Measurements from ENCODE around the gene HVCN1. TPM values are rescaled to one million over a fixed set of nuclear protein-coding genes. Genes with fewer than 3 reads are reported as not detected.
A peak's percentile ranks its signal among the peaks of the same experiment; 100 is the strongest.
"Not testable (repeated sequence)": the region's sequence is repeated elsewhere in the genome, so short reads cannot be mapped to it uniquely, and the experiment has no call there.

The HVCN1 gene
- total RNA-seq, 1 donor from 2014 or later = 18.0 TPM

DNA sequence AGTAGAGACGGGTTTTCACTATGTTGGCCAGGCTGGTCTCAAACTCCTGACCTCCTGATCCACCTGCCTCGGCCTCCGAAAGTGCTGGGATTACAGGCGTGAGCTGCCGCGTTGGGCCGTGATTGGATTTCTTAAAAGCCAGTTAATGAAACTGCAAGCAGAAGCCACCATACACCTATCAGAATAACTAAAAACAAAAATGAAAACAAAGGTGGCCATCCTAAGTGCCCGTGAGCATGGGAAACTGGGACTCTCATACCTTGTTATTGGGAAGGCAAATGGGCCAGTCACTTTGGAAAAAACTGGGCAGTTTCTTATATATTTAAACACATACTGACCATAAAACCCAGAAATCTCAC, 82.7 kb downstream of the HVCN1 start:
- no peaks in the 10 kb centered on the region for H3K9me3 Mint-ChIP-seq
- peak overlapping the region; percentile 95 for H3K27ac Mint-ChIP-seq
- H3K27me3 Mint-ChIP-seq = no peaks in the 10 kb centered on the region
- intact Hi-C loops (cut with micrococcal nuclease) = no loop called here
- H3K4me1 Mint-ChIP-seq = peaks cover 15% of the 10 kb centered on the region
- H3K36me3 Mint-ChIP-seq (ENCODE audit: low read depth) = no peaks in the 10 kb centered on the region
- no peak for DNase-seq
- peak overlapping the region; percentile 93 for H3K4me3 Mint-ChIP-seq

DNA sequence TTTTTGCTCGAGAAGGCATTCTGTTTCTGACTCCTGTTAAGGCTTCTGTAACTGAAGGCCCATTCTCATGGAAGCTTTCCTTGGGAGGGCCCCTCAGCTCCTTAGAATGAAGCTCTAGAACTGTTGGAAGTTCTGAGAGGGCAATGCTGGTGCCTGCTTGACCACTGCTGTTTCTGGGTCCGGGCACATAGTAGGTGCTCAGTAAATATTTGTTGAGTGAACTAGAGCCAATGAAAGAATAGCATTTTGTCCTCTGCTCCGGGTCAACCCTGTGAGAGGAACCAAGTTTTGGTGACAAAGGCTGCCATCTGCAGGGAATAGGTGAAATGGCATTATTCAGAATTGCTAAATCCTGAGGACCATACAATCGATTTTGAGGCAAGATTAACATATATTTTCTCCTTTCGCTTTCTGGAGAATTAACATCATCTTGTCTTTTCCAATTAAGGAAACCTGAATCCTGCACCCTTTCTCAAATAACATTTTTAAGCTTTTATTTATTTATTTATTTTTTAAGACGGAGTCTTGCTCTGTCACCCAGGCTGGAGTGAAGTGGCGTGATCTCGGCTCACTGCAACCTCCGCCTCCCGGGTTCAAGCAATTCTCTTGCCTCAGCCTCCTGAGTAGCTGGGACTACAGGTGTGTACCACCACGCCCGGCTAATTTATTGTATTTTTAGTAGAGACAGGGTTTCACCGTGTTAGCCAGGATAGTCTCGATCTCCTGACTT, 86.7 kb downstream of the HVCN1 start:
- H3K36me3 Mint-ChIP-seq (ENCODE audit: low read depth); H3K9me3 Mint-ChIP-seq; H3K27me3 Mint-ChIP-seq; H3K4me3 Mint-ChIP-seq: not testable (repeated sequence)
- Mint-ChIP-seq H3K27ac (peak overlapping the region; percentile 10), H3K4me1 (peaks cover 16% of the 10 kb centered on the region)
- intact Hi-C loops (cut with micrococcal nuclease) = loop anchor here (1.0 kb wide), 4 partner anchors 50 to 152 kb away; partner anchors contain the start of genes ARPC3, FAM216A and GPN3
- peak; percentile 86 for DNase-seq

DNA sequence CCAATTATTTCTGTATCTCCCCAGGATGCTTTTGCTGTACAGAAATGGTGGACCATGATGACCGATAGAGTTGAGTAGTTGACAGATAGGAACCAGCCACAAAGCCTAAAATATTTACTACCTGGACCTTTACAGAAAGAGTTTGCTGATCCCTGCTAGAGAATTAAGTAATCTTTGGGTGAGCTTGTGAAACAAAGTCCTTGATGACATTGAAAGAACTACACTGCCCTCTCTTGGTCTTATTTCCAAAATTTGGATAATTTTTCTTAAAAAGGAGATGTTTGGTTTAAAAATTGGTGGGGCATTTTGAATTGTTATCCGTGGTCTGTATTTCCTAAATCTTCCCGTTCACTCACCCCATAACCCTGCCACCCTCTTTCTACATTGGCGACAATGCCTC, 88.7 kb downstream of the HVCN1 start:
- DNase-seq = peak; percentile 67
- H3K9me3 Mint-ChIP-seq = no peaks in the 10 kb centered on the region
- peaks cover 13% of the 10 kb centered on the region for H3K4me1 Mint-ChIP-seq
- H3K27me3 Mint-ChIP-seq = no peaks in the 10 kb centered on the region
- no peak overlapping the region for H3K4me3 Mint-ChIP-seq
- no peaks in the 10 kb centered on the region for H3K36me3 Mint-ChIP-seq (ENCODE audit: low read depth)
- intact Hi-C loops (cut with micrococcal nuclease) = loop anchor here (1.0 kb wide), 1 partner anchor 9 kb away; no protein-coding TSS in a partner anchor
- no peak overlapping the region for H3K27ac Mint-ChIP-seq

DNA sequence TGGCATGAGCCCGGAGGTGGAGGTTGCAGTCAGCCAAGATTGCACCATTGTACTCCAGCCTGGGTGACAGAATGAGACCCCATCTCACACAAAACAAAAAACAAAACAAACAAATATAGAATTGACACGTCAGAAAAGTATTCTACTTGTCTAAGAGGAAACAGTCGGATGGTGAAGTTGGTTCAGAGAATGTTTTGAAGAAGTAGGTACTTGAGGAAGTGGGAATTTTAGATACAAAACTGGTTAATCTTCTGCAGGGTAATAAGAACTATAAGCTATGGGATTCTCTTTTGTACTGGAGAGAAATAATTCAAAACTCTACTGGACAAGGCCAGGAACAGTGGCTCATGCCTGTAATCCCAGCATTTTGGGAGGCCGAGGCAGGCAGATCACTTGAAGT, 89.6 kb downstream of the HVCN1 start:
- Mint-ChIP-seq H3K4me1 (peaks cover 12% of the 10 kb centered on the region), H3K27me3 (no peaks in the 10 kb centered on the region), H3K4me3 (no peak overlapping the region), H3K27ac (peak overlapping the region; percentile 1), H3K9me3 (no peaks in the 10 kb centered on the region), H3K36me3 (ENCODE audit: low read depth) (no peaks in the 10 kb centered on the region)
- intact Hi-C loops (cut with micrococcal nuclease) = no loop called here
- DNase-seq = no peak

Other genes starting within 250 kb of the HVCN1 start
- 285 and 300 TPM in 2 replicates for gene ARPC3, start 238.8 kb downstream of the HVCN1 start, total RNA-seq
- 60.0 and 62.8 TPM in 2 replicates for gene GPN3, start 220.9 kb downstream of the HVCN1 start, total RNA-seq
- 53.7 and 54.4 TPM in 2 replicates for gene FAM216A, start 220.3 kb downstream of the HVCN1 start, total RNA-seq
- 101 and 106 TPM in 2 replicates for gene VPS29, start 187.0 kb downstream of the HVCN1 start, total RNA-seq
- gene RAD9B, start 186.8 kb downstream of the HVCN1 start, total RNA-seq = 0.37 and 0.95 TPM in 2 replicates
- gene PPTC7, start 105.8 kb downstream of the HVCN1 start, total RNA-seq = 57.9 and 58.4 TPM in 2 replicates
- 11.7 and 15.4 TPM in 2 replicates for gene TCTN1, start 75.0 kb downstream of the HVCN1 start, total RNA-seq
- 459 and 489 TPM in 2 replicates for gene PPP1CC, start 53.8 kb upstream of the HVCN1 start, total RNA-seq
- not detected in 2 replicates for gene CCDC63, start 157.9 kb upstream of the HVCN1 start, total RNA-seq
- not detected in 2 replicates for gene MYL2, start 231.5 kb upstream of the HVCN1 start, total RNA-seq